ENCODE measurements around the gene SHC2.
"Not testable (repeated sequence)": the region's sequence is repeated elsewhere in the genome, so short reads cannot be mapped to it uniquely, and the experiment has no call there.

SHC2 gene

DNA sequence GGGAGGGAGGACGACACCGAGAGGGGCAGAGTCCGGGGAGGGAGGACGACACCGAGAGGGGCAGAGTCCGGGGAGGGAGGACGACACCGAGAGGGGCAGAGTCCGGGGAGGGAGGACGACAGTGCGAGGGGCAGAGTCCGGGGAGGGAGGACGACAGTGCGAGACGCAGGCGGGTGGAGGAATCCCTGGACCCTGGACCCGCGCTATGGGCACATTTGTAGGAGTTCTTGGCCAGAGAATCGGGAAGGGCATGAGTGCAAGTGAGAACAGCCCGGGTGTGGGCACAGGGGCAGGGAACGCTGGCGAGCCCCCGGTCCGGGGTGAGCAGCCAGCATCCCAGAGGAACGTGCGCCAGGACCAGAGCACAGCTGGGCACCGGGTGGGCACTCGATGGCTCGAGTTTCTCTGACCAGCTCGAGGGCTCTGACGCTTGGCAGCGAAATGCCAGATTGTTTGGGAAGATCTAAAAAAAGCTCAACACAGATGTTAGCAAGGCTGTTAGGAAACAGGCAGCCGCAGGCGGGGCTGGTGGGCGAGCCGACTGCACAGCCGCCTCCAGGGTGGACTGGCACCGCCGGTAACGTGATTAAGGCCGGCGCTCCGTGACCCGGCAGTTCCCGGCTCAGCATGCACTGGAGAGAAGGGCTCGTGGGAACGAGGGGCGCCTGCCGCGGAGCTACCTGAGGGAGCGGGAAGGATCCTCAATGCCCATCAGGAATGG is 33.9 kb downstream of the SHC2 start:
- Histone ChIP-seq H3K4me1 (ENCODE audit: control insufficient read depth, insufficient read depth, low read length) (no peaks in the 10 kb centered on the region), H3K9me3 (ENCODE audit: control insufficient read depth, insufficient read depth, low read length) (peaks cover 4% of the 10 kb centered on the region; the same call in 1 of the 2 replicates), H3K4me3 (ENCODE audit: low read depth, low read length) (no peak overlapping the region), H3K9ac (ENCODE audit: low read depth, low read length) (no peak overlapping the region), H3K27ac (ENCODE audit: low read depth, low read length) (no peak overlapping the region), H3K36me3 (ENCODE audit: control insufficient read depth, insufficient read depth, low read length) (0 out of 2 replicates have a peak, but pooled peaks cover 3% of the 10 kb centered on the region), H3K27me3 (ENCODE audit: control insufficient read depth, insufficient read depth, low read length) (no peaks in the 10 kb centered on the region)

DNA sequence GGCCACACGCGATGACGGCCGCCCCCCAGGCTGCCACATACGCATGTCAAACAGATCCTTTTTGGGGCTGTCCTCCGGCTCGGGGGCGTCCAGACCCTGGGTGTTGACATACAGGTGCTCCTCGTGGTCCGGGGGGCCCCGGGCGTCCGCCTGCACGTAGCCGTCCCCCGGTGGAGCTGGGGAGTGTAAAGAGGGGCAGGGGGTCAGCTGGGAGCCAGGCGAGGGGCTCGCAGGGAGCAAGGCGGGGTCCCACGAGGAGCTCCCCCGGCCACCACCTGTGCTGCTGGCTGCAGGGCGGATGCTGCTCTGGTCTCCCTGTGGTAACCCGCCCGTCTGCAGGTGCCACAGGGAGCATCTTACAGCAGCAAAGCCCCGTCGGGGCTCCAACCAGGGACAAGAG is 35.8 kb downstream of the SHC2 start:
- 0 out of 2 replicates have a peak, but pooled peaks cover under 1% of the 10 kb centered on the region for H3K36me3 ChIP-seq (ENCODE audit: control insufficient read depth, insufficient read depth, low read length)
- H3K4me3 ChIP-seq (ENCODE audit: low read depth, low read length) = no peak overlapping the region
- no peaks in the 10 kb centered on the region for H3K27me3 ChIP-seq (ENCODE audit: control insufficient read depth, insufficient read depth, low read length)
- no peak overlapping the region for H3K9ac ChIP-seq (ENCODE audit: low read depth, low read length)
- no peaks in the 10 kb centered on the region for H3K9me3 ChIP-seq (ENCODE audit: control insufficient read depth, insufficient read depth, low read length)
- no peak overlapping the region for H3K27ac ChIP-seq (ENCODE audit: low read depth, low read length)
- H3K4me1 ChIP-seq (ENCODE audit: control insufficient read depth, insufficient read depth, low read length) = no peaks in the 10 kb centered on the region

DNA sequence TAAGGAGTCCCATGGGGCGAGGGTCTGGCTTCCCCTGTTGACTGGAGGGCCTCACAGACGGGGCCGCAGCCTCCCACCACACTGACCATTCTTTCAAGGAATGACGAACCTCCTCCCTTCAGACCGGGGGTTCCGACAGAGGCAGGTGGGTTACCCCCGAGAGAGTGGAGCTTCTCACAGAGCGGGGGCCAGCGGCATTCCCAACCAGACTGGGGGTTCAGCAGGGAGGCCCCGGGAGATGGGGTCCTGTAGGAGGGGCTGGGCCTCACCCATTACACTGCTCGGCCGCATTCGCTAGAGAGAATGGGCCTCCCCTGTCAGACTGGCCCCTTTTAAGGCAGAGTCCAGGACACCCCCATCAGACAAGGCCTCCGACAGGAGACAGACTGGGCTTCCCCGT is 36.3 kb downstream of the SHC2 start:
- Histone ChIP-seq H3K9me3 (ENCODE audit: control insufficient read depth, insufficient read depth, low read length) (no peaks in the 10 kb centered on the region), H3K9ac (ENCODE audit: low read depth, low read length) (no peak overlapping the region), H3K27ac (ENCODE audit: low read depth, low read length) (no peak overlapping the region), H3K27me3 (ENCODE audit: control insufficient read depth, insufficient read depth, low read length) (no peaks in the 10 kb centered on the region), H3K36me3 (ENCODE audit: control insufficient read depth, insufficient read depth, low read length) (no peaks in the 10 kb centered on the region), H3K4me3 (ENCODE audit: low read depth, low read length) (no peak overlapping the region), H3K4me1 (ENCODE audit: control insufficient read depth, insufficient read depth, low read length) (no peaks in the 10 kb centered on the region)

DNA sequence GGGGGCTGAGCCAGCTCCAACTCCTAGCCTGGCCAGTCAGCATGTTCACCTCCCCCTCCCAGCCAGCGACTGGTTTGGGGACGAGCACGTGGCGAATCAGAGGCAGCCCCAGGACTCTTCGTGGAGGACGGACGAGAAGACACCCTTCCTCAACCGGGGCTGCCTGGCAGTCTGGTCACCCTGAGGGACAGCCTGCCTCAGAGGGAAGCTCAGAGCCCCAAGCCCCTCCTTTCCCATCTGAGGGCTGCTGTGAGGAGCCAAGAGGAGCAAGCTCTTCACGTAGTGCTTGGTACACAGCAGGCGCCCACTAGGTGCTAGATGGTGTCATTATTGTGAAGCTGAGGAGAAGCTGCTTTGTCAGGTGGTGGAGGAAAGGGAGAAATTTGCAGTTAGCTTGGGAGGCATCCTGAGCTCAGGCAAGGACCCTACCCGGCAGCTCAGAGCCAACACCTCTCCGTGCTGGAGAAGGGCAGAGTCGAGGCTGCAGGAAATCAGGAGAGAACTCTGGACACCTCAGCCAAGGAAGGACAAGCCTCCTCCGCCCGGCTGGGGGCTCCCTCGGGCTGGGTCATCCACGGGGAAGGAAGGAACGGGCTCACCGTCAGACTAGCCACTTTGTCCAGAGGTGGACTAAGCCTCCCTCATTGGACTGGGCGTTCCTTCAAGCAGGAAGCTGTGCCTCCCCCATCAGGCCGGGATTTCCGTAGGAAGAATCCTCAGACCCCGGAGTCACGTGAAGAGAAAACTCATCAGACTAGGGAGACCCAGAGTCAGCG is 37.0 kb downstream of the SHC2 start:
- no peak overlapping the region for H3K9ac ChIP-seq (ENCODE audit: low read depth, low read length)
- no peak overlapping the region for H3K27ac ChIP-seq (ENCODE audit: low read depth, low read length)
- H3K27me3 ChIP-seq (ENCODE audit: control insufficient read depth, insufficient read depth, low read length) = no peaks in the 10 kb centered on the region
- H3K4me1 ChIP-seq (ENCODE audit: control insufficient read depth, insufficient read depth, low read length) = no peaks in the 10 kb centered on the region
- H3K4me3 ChIP-seq (ENCODE audit: low read depth, low read length) = no peak overlapping the region
- no peaks in the 10 kb centered on the region for H3K36me3 ChIP-seq (ENCODE audit: control insufficient read depth, insufficient read depth, low read length)
- H3K9me3 ChIP-seq (ENCODE audit: control insufficient read depth, insufficient read depth, low read length) = no peaks in the 10 kb centered on the region

DNA sequence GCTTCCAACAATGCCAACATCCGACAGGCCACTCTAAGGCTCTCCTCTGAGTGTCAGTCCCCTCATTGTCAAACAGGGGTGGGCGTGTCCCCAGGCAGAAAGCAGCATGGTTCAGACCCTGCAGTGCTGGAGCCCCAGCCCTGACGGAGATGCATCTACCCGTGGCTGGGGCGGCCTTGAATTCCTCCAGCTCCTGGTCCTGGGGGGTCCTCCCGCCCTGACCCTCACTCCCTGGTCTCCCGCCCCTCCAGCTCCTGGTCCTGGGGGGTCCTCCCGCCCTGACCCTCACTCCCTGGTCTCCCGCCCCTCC is 38.0 kb downstream of the SHC2 start:
- not testable (repeated sequence) for H3K27me3 ChIP-seq (ENCODE audit: control insufficient read depth, insufficient read depth, low read length); H3K36me3 ChIP-seq (ENCODE audit: control insufficient read depth, insufficient read depth, low read length); H3K9ac ChIP-seq (ENCODE audit: low read depth, low read length); H3K27ac ChIP-seq (ENCODE audit: low read depth, low read length); H3K9me3 ChIP-seq (ENCODE audit: control insufficient read depth, insufficient read depth, low read length); H3K4me3 ChIP-seq (ENCODE audit: low read depth, low read length); H3K4me1 ChIP-seq (ENCODE audit: control insufficient read depth, insufficient read depth, low read length)

DNA sequence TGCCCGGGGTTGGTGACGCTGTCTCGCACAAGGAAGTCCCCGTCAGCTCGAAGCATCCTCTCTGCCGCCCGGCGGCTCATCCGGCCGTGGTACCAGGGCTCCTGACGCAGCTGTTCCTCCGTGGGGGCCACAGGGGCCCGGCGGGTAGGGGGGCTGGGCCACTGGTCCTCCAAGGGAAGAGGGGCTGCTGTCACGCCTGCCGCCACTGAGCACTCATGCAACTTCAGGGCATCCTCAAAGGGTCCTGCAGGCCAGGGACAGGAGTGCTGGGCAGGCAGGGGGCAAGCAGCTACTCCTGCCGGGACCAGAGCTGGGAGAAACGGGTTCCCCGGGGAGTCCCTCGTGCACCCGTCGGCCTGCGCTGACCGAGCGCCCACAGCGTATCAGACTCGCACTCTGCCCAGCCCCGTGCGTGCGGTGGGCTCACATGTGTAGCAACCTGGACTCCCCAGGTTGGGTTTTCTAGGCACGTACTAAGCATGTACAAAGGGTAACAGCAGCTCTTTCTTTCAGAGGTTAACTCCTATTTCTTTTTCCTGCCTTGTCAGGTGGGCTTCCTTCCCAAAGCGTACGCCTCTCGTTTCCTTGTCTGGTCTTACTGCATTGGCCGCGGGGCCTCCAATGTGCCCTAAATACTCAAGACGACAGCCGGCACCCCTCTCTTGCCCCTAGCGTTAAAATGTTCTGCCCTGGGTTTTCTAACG is 38.5 kb downstream of the SHC2 start:
- H3K9ac ChIP-seq (ENCODE audit: low read depth, low read length) = no peak overlapping the region
- no peak overlapping the region for H3K4me3 ChIP-seq (ENCODE audit: low read depth, low read length)
- no peaks in the 10 kb centered on the region for H3K9me3 ChIP-seq (ENCODE audit: control insufficient read depth, insufficient read depth, low read length)
- no peaks in the 10 kb centered on the region for H3K36me3 ChIP-seq (ENCODE audit: control insufficient read depth, insufficient read depth, low read length)
- 0 out of 2 replicates have a peak, but pooled peaks cover 4% of the 10 kb centered on the region for H3K4me1 ChIP-seq (ENCODE audit: control insufficient read depth, insufficient read depth, low read length)
- H3K27ac ChIP-seq (ENCODE audit: low read depth, low read length) = no peak overlapping the region
- no peaks in the 10 kb centered on the region for H3K27me3 ChIP-seq (ENCODE audit: control insufficient read depth, insufficient read depth, low read length)

DNA sequence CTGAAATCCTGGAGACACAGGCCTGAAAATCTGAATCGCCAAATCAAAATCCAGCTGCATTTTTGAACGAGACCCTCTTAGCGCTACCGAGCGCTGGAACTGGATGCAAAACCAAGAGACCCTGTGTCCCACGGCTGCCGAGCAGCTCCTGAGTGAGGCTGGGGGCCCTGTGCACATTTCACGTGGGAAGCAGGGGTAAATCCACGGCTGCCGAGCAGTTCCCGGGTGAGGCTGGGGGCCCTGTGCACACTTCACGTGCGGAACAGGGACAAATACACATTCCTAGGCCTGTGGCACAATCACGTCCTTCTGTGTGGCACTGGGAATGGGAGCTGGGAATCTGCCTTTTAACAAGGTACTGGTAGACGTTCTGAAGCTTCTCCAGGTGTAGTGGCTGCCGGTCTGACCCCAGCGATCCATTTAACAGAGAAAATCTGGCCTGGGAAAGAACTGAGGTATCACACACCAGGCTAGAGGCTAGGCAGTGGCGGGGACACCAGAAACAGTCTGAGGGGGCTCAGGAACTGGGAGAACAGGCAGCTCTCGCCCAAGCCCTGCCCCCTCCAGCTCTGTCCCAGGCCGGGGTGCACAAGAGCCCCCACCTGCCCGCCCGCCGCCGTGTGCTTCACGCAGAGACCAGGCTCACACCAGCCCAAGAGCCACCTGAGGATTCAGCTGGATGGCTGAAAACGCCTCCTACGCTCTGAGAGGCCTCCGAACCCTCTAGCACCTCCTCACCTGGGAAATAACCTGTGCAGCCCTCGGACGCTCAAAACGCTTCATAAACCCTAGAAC is 40.9 kb downstream of the SHC2 start:
- Histone ChIP-seq H3K4me1 (ENCODE audit: control insufficient read depth, insufficient read depth, low read length) (peaks cover 8% of the 10 kb centered on the region; the same call in 1 of the 2 replicates), H3K27me3 (ENCODE audit: control insufficient read depth, insufficient read depth, low read length) (no peaks in the 10 kb centered on the region), H3K9ac (ENCODE audit: low read depth, low read length) (no peak overlapping the region), H3K27ac (ENCODE audit: low read depth, low read length) (no peak overlapping the region), H3K4me3 (ENCODE audit: low read depth, low read length) (no peak overlapping the region), H3K9me3 (ENCODE audit: control insufficient read depth, insufficient read depth, low read length) (no peaks in the 10 kb centered on the region), H3K36me3 (ENCODE audit: control insufficient read depth, insufficient read depth, low read length) (no peaks in the 10 kb centered on the region)

DNA sequence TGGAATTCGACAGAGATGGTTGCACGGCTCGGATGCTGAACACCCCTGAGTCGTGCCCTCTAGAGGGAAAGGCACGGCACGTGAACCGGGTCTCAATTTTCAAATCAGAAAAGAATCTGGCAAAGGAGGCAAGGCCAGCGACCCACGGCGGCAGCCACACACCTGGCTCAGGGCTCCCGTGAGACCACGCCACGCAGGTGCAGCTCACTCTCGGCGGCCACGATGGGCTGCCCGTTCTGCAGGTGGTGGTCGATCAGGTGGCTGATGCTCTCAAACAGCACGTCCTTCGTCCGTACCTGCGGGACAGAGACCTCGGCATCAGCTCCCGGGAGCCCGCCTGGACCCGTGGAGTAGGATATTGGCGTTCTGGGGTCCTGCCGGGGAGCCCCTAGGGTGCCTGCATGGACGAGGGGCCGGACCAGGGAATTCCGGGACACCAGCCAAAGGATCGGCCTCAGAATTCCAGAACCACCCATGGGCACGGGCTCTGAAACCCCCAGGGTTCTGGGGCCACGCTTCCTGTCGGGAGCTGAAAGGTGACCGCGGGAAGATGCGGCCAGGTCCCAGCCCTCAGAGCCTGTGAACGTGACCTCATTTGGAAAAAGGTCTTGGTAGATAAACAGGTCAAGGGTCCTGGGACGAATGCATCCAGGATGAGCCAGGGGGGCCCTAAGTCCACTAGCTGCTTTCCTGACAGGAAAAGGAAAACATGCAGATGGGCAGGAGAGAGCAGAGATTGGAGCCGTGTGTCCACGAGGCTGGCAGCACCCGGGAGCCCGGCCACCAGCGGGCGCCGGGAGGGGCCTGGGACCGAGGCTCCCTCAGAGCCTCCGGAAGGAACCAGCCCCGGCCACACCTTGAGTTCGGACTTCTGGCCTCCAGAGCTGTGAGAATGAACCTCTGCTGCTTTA is 41.8 kb downstream of the SHC2 start:
- Histone ChIP-seq H3K4me1 (ENCODE audit: control insufficient read depth, insufficient read depth, low read length) (peaks cover 8% of the 10 kb centered on the region; the same call in 1 of the 2 replicates), H3K4me3 (ENCODE audit: low read depth, low read length) (no peak overlapping the region), H3K27ac (ENCODE audit: low read depth, low read length) (no peak overlapping the region), H3K9me3 (ENCODE audit: control insufficient read depth, insufficient read depth, low read length) (no peaks in the 10 kb centered on the region), H3K36me3 (ENCODE audit: control insufficient read depth, insufficient read depth, low read length) (no peaks in the 10 kb centered on the region), H3K27me3 (ENCODE audit: control insufficient read depth, insufficient read depth, low read length) (no peaks in the 10 kb centered on the region), H3K9ac (ENCODE audit: low read depth, low read length) (no peak overlapping the region)

DNA sequence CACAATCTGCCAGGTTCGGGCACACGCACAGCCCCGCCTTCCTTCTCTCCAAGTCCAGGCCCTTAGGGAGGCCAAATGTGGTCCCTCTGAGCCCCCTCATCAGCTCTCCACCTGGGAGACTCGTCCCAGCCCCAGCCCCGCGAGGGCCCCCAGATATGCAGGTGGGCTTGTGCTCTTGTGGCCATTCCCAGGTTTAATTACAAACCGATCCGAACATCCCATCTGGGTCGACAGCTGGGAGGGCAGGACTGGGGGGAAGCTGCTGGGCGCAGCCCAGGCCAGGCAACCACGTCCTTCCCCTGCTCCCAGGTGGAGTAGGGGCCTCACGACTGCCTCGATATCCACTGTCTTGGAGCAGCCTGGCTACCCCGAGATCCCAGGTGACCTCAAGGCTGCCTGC is 44.4 kb downstream of the SHC2 start:
- Histone ChIP-seq H3K9me3 (ENCODE audit: control insufficient read depth, insufficient read depth, low read length) (no peaks in the 10 kb centered on the region), H3K4me1 (ENCODE audit: control insufficient read depth, insufficient read depth, low read length) (peaks cover 20% of the 10 kb centered on the region), H3K27ac (ENCODE audit: low read depth, low read length) (no peak overlapping the region), H3K36me3 (ENCODE audit: control insufficient read depth, insufficient read depth, low read length) (no peaks in the 10 kb centered on the region), H3K27me3 (ENCODE audit: control insufficient read depth, insufficient read depth, low read length) (no peaks in the 10 kb centered on the region), H3K9ac (ENCODE audit: low read depth, low read length) (no peak overlapping the region), H3K4me3 (ENCODE audit: low read depth, low read length) (no peak overlapping the region)

DNA sequence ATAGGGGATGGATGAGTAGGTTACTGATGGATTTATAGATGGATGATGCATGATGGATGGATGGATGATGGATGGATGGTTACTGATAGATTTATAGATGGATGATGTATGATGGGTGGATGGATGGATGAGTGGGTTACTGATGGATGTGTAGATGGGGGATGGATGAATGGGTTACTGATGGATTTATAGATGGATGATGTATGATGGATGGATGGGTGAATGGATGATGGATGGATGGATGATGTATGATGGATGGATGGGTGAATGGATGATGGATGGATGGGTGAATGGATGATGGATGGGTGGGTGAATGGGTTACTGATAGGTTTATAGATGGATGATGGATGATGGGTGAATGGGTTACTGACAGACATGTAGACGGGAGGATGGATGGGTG is 45.5 kb downstream of the SHC2 start:
- 0 out of 2 replicates have a peak, but pooled peaks cover under 1% of the 10 kb centered on the region for H3K27me3 ChIP-seq (ENCODE audit: control insufficient read depth, insufficient read depth, low read length)
- no peak overlapping the region for H3K27ac ChIP-seq (ENCODE audit: low read depth, low read length)

More for the DNA sequence above, 45.5 kb downstream of the SHC2 start:
- H3K9ac ChIP-seq (ENCODE audit: low read depth, low read length) = no peak overlapping the region
- H3K4me3 ChIP-seq (ENCODE audit: low read depth, low read length) = no peak overlapping the region
- H3K36me3 ChIP-seq (ENCODE audit: control insufficient read depth, insufficient read depth, low read length) = no peaks in the 10 kb centered on the region
- peaks cover 20% of the 10 kb centered on the region for H3K4me1 ChIP-seq (ENCODE audit: control insufficient read depth, insufficient read depth, low read length)
- no peaks in the 10 kb centered on the region for H3K9me3 ChIP-seq (ENCODE audit: control insufficient read depth, insufficient read depth, low read length)

Data from HUES48 (cell line).